Right renal pelvis (tissue), 4 donors: ENCODE measurements around the gene ANKDD1A. TPM values are rescaled to one million over a fixed set of nuclear protein-coding genes. Genes with fewer than 3 reads are reported as not detected.
A peak's percentile ranks its signal among the peaks of the same experiment; 100 is the strongest.

Source experiments
- DNase-seq, 4 donors: peaks; one replicate each; pipeline ENCODE4 v3.0.0-alpha.2; 2013; ENCODE audit warnings: low read depth in 4 of 4, low spot score in 3 of 4, missing footprints in 1 of 4
- polyA plus RNA-seq, 4 donors: library from polyadenylated mRNA; unstranded; fragments of 120-200 nt; gene quantifications; one replicate each; pipeline ENCODE4 v1.2.1, GENCODE V29; 2013; ENCODE audit not compliant: insufficient read length in 4 of 4

The ANKDD1A gene
- polyA plus RNA-seq, 4 donors: 4.8 to 6.8 (median 5.3) TPM

DNA sequence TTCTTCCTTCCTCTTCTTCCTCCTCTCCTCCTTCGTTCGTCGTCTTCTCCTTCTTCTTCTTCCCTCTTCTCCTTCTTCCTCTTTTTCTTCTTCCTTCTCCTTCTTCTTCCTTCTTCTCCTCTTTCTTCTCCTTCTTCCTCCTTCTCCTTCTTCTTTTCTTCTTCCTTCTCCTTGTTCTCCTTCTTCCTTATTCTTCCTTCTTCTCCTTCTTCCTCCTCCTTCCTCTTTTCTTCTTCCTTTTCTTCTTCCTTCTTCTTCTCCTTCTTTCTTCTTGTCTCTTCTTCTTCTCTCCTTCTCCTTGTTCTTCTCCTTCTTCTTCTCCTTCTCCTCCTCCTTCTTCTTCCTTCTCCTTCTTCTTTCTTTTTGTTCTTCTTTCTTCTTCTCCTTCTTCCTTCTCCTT lies 42.7 kb downstream of the ANKDD1A start:
- DNase-seq: no peak

DNA sequence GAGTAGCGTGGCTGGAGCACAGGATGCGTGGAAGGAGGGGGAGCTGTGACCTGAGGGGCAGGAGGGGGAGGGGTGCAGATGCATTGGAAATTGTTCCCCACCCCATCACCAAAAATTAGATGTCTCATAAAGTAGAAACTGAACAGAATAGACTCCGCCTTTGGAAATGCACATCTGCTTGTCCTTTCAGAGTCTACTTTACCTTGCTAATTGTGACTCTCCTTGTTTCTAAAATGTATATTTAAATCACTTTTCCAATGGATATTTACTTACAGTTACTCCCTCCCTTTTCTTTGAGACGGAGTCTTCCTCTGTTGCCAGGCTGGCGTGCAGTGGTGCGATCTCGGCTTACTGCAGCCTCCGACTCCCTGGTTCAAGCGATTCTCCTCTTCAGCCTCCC lies 47.4 kb downstream of the ANKDD1A start:
- no peak for DNase-seq

DNA sequence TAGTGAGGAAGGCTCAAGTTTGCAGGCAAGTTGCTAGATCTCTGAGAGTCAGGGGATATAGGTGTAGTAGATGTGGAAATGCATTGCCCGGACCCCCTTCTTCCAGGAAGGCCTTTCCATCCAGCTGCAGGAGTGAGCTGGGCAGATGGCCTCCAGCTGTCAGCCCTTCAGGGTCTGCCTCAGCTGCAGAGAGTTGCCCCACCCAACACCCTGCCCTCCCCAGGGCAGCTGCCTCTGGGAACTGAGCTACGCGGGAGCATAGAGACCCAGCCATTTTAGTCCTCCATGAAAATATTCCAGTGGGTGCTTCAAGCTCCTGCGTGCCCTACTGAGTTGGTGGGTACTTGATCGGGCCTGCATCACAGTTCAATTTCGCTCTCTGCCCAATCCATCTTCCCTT lies 48.5 kb downstream of the ANKDD1A start:
- DNase-seq: no peak

DNA sequence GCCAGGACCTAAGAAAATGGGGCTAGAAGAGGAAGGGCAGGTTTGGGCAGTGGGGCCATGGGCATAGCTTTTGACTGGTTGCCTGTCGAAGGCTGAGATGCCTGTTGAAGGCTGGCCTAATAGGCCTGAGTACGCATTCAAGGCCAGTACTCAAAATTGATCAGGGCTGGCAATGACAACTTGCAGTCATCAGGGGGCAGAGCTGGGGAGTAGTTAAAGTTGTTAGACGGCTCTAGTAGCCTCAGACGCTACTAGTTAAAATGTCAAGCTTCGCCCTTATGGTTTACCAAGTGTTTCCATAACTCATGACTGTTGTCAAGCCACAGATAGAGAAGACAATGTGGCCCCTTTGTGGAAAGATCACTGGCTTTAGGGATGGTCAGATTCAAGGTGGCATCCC lies 49.3 kb downstream of the ANKDD1A start:
- DNase-seq: no peak

DNA sequence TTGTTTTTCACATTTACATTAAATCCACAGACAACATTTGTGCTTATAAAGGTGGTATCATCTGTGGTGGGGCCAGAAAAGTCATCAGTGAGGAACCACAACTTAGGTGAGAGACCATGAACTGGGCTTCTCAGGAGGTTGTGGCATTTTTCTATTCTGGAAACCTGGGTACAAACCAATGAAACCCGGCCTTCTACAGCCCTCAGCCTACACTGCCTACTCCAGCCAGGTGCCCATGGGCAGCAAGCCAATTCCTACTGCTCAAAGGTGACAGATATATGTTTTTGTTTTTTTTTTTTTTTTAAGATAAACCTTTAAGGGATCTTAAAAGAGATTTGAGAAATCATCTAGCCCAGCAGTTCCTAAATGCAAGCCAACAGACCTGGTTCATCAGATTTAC lies 57.7 kb downstream of the ANKDD1A start:
- DNase-seq: no peak

DNA sequence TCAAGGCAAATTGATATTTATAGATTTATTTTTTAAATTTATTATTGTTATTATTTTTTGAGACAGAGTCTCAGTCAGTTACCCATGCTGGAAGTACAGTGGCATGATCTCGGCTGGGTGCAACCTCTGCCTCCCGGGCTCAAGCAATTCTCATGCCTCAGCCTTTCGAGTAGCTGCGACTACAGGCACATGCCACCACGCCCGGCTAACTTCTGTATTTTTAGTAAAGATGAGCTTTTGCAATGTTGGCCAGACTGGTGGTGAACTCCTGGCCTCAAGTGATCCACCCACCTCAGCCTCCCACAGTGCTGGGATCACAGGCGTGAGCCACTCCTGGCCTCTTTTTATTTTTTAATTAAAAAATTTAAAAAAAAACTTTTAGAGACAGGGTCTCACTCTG lies 59.0 kb downstream of the ANKDD1A start:
- no peak for DNase-seq

DNA sequence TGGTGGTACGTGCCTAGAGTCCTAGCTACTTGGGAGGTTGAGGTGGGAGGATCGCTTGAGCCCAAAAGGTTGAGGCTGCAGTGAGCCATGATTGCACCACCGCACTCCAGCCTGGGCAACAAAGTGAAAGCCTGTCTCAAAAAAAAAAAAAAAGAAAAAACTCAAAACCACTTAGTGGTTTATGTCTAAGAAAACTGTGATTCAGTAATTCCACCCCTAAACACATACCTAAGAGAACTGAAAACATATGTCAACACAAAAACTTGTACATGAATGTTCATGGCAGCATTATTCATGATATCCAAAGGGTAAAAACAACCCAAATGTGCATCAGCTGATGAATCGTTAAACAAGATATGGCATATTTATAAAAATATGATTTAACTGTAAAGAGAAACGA lies 63.7 kb downstream of the ANKDD1A start:
- no peak for DNase-seq

DNA sequence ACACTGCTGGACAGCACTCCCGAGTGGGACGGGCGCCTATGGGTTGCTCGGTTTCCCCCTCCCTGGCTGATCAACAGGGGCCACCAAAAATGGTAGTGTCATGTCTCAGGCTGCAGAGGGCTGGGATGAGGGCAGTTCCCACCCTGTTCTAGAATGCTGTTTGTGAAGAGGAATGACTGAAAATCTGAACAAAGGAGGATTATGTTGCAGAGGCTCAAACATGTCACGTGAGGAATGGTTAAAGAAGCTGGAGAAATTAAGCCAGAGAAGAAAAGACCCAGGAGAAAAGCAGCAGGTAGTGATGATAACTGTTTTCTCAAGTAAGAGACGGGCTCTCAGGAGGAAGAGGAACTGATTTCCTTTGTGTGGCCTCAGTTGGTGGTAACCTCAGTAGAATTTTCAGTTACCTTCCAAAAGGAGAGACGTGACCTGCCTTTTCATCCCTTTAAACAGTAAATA lies 67.6 kb downstream of the ANKDD1A start:
- no peak for DNase-seq

DNA sequence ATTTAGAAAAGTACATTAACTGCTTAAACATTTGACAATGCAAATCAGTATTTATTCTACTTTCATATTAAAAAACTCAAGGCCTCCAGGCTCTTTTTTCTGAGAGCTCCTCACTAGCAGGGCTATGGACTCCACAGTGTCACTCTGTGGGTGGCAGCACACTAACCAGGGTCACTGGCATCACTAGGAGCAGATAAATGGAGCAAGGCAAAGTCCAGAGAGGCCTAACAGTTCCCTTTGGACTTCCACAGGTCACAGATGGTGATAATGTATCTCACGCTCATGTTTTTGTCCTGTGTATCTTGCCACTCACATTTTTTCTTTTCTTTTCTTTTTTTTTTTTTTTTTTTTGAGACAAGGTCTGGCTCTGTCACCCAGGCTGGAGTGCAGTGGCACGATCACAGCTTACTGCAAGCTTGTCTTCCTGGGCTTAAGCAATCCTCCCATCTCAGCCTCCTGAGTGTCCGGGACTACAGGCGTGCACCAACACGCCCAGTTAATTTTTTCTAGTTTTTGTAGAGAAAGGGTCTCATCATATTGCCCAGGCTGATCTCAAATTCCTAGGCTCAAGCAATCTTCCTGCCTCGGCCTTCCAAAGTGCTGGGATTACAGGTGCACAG lies 70.2 kb downstream of the ANKDD1A start:
- no peak for DNase-seq

DNA sequence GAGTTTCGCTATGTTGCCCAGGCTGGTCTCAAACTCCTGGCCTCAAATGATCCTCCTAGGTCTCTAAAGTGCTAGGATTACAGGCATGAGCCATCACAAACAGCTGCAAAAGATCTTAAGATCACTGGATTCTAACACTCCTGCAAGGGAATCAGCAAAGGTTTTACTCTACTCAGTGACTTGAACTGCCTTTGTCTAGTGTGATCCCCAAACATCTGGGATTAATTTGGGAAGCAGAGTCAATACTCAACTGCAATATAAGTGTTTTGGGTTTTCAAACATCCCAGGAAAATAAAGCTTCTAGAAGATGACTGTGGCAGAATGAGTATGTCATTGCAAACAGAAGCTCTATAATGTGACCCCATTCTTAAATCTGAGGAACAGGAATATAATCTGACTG lies 70.8 kb downstream of the ANKDD1A start:
- DNase-seq: no peak

DNA sequence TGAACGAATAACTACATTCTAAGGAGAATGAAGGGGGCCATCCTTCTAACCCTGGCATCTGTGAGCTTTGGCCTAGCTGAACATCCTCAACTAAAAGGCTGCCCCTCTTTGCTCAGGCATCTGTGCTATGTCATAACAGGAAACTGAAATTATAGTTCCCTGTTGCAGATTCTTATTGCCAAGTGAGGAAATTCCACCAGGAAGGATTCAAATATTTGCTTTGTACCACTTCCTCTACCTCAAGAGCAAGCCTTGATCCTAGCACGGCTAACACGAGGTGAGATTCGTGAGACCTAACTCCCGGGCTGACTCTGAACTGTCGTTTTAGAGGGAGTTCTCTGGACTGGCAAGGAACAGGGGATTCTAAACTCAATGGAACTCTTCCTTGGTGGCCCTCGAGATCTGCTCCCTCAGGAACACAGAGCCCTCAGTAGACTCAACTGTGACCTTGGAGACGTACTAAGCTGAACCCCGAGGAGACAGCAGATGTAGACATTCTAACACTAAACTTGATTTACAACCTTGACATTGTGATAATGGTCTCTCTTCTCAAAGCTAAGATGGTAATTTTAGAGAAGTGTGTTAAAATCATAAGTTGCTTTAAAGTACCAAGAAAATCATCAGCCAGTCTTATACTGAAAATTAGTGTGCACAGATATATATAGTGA lies 73.8 kb downstream of the ANKDD1A start:
- no peak for DNase-seq

DNA sequence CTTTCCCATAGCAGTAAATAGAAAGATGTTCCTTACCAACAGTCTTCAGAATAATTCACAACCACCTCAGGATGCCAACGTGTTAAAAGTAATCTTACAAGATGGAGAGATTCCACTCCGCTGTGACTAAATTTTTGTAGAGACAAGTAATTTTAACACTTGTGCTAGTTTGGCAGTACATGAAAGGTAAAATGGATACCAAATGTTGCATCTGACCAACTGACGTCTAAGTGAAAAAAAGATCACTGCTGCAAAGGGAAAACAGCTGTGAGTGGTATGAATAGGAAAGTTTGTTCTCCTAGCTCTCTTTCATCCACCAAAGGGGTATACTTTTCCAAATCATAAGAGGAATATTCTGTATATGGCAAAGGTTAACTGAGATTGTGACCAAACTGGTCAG lies 75.4 kb downstream of the ANKDD1A start:
- DNase-seq: no peak

DNA sequence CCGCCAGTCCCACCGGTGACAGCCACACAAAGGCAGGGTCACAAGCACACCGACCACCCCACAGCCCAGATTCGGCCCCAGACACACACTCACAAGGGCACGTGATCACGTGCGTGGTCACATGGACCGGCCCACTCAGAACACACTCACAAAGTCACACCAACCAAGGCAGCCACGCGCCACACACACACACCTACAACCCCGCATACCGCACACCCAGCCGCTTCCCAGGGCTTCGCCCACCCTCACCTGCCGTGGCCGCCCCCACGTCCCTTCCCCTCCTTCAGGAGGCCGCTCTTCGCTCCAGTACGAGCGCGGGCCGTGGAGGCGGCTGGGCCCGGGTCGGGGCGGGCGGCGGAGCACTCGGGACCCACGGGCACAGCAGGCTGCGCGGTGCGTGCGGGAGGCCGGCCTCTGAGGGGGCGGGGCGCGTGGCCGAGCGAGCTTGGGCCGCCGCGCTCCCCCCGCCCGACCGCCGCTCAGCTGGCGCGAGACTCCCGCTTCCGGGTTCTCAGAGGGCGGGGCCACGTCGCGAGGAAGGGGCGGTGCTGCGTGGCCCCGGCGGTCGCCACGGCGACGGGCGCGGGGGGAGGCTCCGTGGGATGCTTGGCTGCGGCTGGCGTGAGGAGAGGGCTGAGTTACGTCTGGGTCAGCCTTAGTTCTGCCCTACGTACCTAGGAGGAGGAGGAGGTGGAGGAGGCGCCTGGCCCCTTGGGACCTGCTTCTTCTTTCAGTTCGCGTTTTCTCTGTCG lies 77.9 kb downstream of the ANKDD1A start, which contains the start of gene SPG21:
Gene SPG21 (minus strand): TSS at position 499 of the 752 bp plus-strand sequence. CDS start 6,345 bp downstream, outside the sequence.
- peak; percentile 84 to 89 (median 88) for DNase-seq

DNA sequence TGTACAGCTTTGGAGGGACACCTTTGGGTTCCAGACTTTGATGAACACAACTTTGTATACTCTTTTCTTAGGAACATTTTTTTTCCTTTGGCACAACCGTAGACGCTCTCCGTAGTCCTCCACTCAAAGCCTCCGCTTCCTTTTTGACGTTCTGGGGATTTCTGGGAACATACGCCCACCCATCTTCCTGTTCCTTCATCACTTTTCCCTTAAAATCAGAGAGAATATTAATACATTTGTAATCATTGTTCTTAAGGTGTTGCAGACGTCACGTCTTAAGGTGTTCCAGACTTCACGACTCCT lies 78.4 kb downstream of the ANKDD1A start:
- no peak for DNase-seq

DNA sequence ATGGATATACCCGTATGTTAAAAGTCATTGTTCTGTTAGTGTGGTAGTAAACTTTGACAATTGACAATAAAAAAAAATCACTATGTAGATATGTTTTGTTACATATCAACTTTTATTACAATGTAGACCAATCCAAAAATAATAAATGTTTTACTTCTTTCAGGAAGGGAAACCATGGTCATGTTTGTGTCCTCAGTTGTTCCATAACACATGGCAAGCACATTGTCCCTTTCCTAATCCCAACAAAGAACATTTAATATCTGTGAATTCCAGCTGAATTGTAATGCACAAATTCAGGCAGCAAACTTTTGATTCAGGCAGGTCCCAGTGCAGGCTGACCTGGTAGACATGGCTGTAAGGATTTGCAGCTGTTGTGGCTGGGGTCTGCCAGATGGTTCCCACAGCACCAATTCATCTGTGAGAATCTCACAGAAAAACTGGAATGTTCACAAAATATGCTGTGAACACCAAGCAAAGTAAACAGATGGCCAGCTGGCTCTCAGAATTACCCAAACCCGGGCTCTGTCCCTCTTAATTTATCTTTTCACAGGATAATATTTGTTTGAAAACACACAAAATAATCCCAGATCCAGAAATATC lies 79.9 kb downstream of the ANKDD1A start:
- peak in 1 of 4 donors; percentile 14 for DNase-seq

DNA sequence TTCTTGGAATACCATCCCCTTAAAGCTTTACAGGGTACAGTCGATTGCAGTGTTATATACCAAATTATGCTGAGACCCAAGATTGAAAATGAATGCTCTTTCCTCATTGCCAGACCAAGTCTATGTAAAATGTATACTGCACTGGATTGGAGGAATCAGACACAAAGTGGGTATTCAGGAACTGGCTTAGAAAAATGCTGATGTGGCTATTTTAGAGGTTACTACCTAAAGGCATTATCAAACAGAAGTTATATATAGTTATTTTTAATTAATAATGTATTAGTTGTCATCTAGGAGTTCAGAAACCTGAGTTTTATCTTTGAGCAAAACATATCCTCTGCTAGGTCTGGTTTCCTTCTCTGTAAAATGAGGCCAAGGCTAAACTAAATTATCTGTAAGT lies 81.6 kb downstream of the ANKDD1A start:
- DNase-seq: no peak

DNA sequence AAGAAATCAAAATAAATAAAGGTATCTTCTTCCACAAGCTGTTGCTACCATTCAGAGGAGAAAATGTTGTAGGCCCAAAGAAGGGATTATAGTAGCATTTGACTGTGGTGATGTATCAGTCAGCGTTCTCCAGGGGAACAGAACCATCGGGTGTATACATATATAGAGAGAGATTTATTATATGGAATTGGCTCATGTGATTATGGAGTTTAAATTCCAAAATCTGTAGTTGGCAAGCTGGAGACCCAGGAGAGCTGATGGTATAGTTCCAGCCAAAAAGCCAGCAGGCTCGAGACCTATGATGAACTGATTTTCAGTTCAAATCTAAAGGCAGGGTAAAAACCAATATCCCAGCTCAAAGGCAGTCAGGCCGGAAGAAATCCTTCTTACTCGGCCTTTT lies 85.4 kb downstream of the ANKDD1A start:
- DNase-seq: no peak

DNA sequence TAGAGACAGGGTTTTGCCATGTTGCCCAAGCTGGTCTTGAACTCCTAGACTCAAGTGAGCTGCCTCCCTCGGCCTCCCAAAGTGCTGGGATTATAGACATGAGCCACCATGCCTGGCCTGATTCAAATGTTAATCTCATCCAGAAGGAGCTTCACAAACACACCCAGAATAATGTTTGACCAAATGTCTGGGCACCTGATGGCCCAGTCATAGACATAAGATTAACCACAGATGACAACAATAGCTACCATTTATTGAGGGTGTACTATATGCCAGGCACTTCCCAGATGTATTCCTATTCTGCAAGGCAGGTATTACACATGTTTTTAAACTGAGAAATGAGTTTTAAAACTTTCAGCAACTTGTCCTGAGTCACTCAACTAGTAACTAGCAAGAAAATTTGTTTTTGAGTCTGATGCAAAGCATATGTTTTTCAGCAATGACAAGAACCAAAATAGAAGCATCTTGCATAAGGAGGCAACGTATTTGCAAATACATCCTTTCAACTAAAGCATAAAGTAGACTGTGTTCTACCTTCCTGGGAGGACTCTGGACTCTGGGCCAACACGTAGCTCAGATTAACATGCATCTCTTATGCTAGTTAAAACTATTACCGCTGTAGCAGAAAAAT lies 86.2 kb downstream of the ANKDD1A start:
- no peak for DNase-seq

DNA sequence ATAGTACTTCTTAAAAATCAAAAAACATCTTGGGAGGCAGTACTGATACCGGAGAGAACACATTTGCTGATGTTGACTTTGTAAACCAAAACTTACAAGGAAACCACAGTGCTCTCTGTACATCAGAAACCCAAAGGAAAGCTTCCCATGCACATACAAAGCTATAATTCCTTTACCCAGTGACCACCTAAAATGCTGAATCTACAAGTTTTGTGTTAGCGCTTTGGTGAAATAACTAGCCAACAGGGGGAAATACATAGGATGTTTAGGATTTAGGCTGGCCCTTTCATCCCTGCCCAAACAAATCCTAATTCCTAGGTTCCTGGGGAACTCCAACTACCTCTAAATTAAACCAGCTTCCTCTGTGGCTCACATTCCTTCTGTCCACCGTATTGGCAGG lies 93.3 kb downstream of the ANKDD1A start:
- DNase-seq: no peak

DNA sequence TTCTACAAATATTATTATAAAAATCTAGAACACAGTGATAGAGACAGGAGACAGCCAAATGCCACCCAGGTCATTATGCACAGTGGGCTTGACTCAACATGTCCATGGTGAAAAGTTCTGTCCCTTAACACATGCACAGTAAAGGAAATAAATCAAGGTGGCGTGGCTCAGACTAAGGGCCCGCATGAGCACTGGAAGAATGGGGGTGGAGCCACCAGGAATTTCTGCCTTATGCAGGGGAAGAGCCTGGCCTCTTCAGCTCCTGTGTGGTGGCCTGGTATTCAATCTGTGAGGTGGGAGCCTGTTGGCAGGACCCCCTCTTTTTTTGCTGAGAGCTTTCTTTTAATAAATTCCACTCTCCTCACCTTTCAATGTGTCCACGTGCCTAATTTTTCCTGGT lies 95.2 kb downstream of the ANKDD1A start:
- DNase-seq: no peak
